ENCODE data around the gene EPHA6.
"Not testable (repeated sequence)": the region's sequence is repeated elsewhere in the genome, so short reads cannot be mapped to it uniquely, and the experiment has no call there.

Gene EPHA6

GRCh38 chr3:96900031-96900430 is 85.6 kb downstream of the EPHA6 start:
- TF ChIP-seq CTCF (conservative IDR thresholded peaks at IDR 0.05; ENCODE audit: low read depth, low read length) = no peak
- no peak for DNase-seq (ENCODE audit: low read depth)
- no peak overlapping the region for H3K4me3 ChIP-seq (ENCODE audit: low read depth, low read length)

- H3K4me3 ChIP-seq (ENCODE audit: low read depth, low read length) = no peak overlapping the region
- TF ChIP-seq CTCF (conservative IDR thresholded peaks at IDR 0.05; ENCODE audit: low read depth, low read length) = no peak
- no peak for DNase-seq (ENCODE audit: low read depth)
Observed at GRCh38 chr3:96900566-96900965, 86.2 kb downstream of the EPHA6 start.

- no peak for DNase-seq (ENCODE audit: low read depth)
- H3K4me3 ChIP-seq (ENCODE audit: low read depth, low read length) = no peak overlapping the region
- TF ChIP-seq CTCF (conservative IDR thresholded peaks at IDR 0.05; ENCODE audit: low read depth, low read length) = no peak
Observed at GRCh38 chr3:96915445-96915844, 101.1 kb downstream of the EPHA6 start.

GRCh38 chr3:96931119-96931862 is 116.9 kb downstream of the EPHA6 start:
- DNase-seq (ENCODE audit: low read depth) = no peak
- TF ChIP-seq CTCF (conservative IDR thresholded peaks at IDR 0.05; ENCODE audit: low read depth, low read length) = no peak
- H3K4me3 ChIP-seq (ENCODE audit: low read depth, low read length) = no peak overlapping the region

GRCh38 chr3:96942131-96942530 is 127.7 kb downstream of the EPHA6 start:
- not testable (repeated sequence) for H3K4me3 ChIP-seq (ENCODE audit: low read depth, low read length); DNase-seq (ENCODE audit: low read depth)

GRCh38 chr3:96958856-96959255 is 144.5 kb downstream of the EPHA6 start:
- DNase-seq (ENCODE audit: low read depth) = no peak
- no peak for TF ChIP-seq CTCF (conservative IDR thresholded peaks at IDR 0.05; ENCODE audit: low read depth, low read length)

GRCh38 chr3:96959474-96959873 is 145.1 kb downstream of the EPHA6 start:
- DNase-seq (ENCODE audit: low read depth) = no peak
- H3K4me3 ChIP-seq (ENCODE audit: low read depth, low read length) = no peak overlapping the region
- no peak for TF ChIP-seq CTCF (conservative IDR thresholded peaks at IDR 0.05; ENCODE audit: low read depth, low read length)

More at GRCh38 chr3:96958856-96959255, 144.5 kb downstream of the EPHA6 start:
- no peak overlapping the region for H3K4me3 ChIP-seq (ENCODE audit: low read depth, low read length)
